ENCODE results near the gene DPY19L3.
"Not testable (repeated sequence)": the region's sequence is repeated elsewhere in the genome, so short reads cannot be mapped to it uniquely, and the experiment has no call there.

DPY19L3 gene

GRCh38 chr19:32442650-32443049 is 37.1 kb downstream of the DPY19L3 start:
- DNase-seq (ENCODE audit: low read depth), result no peak

DNA sequence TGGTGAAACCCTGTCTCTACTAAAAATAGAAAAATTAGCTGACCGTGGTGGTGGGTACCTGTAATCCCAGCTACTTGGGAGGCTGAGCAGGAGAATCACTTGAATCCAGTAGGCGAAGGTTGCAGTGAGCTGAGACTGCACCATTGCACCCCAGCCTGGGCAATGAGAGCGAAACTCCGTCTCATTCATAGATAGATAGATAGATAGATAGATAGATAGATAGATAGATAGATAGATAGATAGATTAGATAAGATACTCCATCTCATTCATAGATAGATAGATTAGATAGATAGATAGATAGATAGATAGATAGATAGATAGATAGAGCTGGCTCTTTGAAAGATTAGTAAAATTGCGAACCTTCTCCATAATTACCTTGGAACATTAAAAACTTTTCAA is 42.0 kb downstream of the DPY19L3 start:
- not testable (repeated sequence) for DNase-seq (ENCODE audit: low read depth)

DNA sequence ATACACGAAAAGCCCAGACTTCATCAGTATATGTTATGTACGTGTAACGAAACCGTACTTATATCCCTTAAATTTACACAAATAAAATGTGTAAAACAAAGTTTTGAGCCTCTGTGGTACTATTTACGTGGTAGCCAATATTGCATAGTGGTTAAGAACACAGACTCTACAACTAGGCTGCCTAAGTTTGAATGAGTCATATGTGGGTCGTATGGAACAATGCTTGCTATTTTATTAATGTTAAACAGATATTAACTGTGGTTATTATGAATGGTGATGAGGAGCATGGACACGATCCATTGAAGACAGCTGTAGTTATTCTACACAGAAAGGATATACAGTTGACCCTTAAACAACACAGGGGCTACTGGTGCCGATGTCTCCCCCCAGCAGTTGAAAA is 42.5 kb downstream of the DPY19L3 start:
- DNase-seq (ENCODE audit: low read depth), result no peak

- DNase-seq (ENCODE audit: low read depth), result no peak
Measured at GRCh38 chr19:32450217-32450616, 44.6 kb downstream of the DPY19L3 start.

DNA sequence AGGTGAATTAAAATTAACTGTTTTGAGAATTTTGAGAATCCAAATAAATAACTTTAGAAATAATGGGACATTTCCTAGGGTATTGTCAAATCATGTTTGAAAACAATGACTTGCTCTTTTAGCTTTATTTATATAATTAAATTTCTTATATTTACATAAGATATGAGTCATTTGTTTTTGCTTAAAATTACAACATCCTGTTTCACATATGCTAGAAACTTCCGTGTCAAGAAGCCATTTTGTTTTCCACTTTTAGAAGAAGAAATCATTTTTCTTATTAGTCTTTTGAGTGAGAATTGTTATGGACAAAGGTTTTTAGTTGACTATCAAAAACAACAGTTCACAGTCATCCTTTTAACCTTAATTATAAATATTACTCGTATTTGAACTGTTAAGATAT is 48.2 kb downstream of the DPY19L3 start:
- no peak for DNase-seq (ENCODE audit: low read depth)

GRCh38 chr19:32456406-32456805 is 50.8 kb downstream of the DPY19L3 start:
- no peak for DNase-seq (ENCODE audit: low read depth)

DNA sequence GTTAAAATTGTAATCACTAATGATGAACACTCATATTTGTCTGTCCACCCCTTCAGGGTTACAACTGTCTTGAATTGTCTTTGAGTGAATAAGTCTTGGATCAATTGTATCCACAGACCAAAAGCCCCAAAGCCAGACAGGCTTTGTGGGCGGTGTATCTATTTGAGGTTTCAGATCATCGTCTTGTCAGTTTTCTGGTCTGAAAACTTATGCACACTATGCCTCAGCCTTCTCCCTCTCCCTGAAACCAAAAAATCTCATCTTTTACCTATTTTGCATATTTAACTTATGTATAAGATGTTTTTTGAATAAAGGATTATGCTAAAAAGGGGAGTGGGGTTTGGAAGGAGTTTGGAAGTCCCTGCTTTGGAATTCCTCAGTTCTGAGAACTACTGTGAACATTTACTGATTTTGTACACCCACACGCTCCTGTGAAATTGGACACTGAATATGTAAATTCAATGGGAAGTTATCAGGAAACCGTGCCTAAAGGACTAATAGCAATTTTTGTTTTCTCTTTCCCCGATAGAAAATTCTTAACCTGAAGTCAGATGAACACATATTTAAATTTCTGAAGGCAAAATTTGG is 52.1 kb downstream of the DPY19L3 start:
- DNase-seq (ENCODE audit: low read depth), result no peak

DNA sequence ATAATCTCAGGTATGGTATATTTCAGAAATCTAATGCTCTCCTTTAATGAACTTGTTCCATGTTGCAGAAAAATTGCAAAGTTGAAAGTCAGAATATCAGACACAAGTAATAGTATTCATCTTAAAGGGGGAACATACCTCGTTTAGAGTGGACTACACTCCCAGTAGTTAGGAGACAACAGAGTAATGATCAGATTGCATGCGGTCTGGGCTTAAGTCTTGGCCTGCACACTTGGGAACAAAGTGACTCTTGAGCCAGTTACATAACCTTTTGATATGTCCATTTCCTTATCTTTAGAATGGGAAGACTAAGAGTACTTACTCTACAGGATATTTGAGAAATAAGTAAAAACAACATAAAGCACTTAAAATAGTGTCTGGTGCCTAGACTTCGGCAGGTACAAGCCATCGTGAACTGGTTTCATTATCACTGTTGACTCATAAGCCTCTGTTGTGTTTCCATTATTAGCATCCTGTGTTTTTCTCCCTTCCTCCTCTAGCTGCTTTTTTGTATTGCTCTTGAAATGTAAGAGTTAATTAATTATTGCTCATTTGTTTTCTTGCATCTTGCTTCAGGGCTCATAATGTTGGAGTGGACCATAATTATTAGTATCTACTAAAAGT is 53.0 kb downstream of the DPY19L3 start:
- DNase-seq (ENCODE audit: low read depth), result no peak

- DNase-seq (ENCODE audit: low read depth), result no peak
Measured at GRCh38 chr19:32459204-32459865, 53.8 kb downstream of the DPY19L3 start.

GRCh38 chr19:32460476-32460875 is 54.9 kb downstream of the DPY19L3 start:
- no peak for DNase-seq (ENCODE audit: low read depth)

DNA sequence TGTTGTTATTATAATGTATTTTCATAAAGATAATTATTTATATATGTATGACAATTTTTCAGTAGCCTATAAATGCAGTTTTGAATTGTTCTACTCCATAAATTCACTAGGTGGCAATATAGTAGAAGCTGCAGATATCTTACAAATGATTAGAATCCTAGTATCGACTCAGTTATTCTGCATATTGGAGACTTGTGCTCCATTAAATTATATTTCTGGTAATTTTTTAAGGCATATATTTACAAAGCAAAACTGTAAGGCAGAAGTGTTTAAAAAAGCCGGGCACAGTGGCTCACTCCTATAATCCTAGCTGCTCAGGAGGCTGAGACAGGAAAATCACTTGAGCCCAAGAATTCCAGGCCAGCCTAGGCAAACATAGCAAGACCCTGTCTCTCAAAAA is 58.7 kb downstream of the DPY19L3 start:
- no peak for DNase-seq (ENCODE audit: low read depth)

DNA sequence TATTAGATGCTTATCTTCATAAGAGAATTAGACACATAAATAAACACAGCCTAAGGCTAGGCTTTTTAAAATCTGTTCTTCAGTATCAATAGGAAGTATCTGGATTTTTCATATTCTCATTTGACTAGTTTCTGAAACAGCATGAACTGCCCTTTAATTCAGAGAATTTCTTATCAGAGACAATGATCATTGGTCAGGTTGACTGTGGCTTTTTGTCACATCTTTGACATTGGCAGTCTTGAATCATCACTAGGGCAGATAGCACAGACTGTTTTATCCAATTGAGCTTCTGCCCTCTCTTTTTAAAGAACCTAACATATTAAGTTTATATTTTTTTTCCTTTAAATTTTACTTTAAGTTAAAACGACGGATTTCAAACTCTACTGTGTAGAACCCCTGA is 59.6 kb downstream of the DPY19L3 start:
- no peak for DNase-seq (ENCODE audit: low read depth)

GRCh38 chr19:32469795-32470194 is 64.2 kb downstream of the DPY19L3 start:
- no peak for DNase-seq (ENCODE audit: low read depth)

DNA sequence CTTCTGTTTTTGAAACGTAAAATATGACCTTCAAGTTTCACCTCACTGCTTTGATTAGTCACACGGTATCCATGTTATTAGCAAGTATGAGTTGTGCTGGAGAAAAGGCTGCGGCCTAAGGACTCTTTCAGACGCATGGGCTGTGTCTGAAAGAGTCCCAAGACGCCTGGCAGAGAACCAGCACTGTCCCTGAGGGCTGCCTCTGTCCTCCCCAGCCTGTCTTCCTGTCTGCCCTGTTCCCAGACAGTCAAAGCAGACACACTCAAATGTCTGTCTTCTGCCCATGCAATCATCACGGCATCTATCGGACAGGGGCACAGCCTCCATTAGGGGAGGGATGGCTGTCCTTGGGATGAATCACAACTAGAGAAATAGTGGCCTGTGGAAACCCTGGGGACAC is 65.5 kb downstream of the DPY19L3 start:
- no peak for DNase-seq (ENCODE audit: low read depth)

- no peak for DNase-seq (ENCODE audit: low read depth)
Measured at GRCh38 chr19:32471811-32472210, 66.2 kb downstream of the DPY19L3 start.

GRCh38 chr19:32475141-32476031 is 69.8 kb downstream of the DPY19L3 start:
- DNase-seq (ENCODE audit: low read depth), result no peak

DNA sequence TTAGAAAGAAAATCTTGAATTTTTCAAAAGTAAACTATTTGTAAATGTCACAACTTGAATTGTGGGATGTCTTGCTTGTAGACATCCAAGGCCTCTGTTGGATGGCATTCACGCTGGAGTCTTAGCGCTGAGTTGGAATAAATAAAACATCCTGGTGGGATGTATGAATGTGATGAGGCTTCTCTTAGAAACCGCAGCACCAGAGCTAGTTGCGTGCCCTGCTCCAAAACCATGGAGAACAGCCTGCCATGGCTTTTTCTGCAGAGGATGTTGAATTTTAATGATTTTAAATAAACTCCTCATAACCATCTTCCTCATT is 70.4 kb downstream of the DPY19L3 start:
- DNase-seq (ENCODE audit: low read depth), result no peak

DNA sequence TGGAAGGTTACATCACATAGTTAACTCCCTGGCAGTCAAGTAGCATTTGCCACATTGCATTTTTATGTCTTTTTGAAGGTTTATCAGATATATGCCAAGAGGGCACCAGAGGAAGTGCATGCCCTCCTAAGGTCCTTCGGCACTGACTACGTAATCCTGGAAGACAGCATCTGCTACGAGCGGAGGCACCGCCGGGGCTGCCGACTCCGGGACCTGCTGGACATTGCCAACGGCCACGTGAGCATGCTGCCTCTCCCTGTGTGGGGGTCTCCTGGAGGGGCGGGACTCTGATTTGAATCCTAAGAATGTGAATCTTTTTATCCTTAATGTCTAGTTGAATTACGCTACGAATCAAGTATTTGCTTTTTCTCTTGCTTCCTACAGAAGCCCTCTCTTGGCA is 74.8 kb downstream of the DPY19L3 start:
- DNase-seq (ENCODE audit: low read depth), result no peak

GRCh38 chr19:32483574-32483973 is 78.0 kb downstream of the DPY19L3 start:
- no peak for DNase-seq (ENCODE audit: low read depth)

GRCh38 chr19:32489971-32490370 is 84.4 kb downstream of the DPY19L3 start:
- no peak for DNase-seq (ENCODE audit: low read depth)

DNA sequence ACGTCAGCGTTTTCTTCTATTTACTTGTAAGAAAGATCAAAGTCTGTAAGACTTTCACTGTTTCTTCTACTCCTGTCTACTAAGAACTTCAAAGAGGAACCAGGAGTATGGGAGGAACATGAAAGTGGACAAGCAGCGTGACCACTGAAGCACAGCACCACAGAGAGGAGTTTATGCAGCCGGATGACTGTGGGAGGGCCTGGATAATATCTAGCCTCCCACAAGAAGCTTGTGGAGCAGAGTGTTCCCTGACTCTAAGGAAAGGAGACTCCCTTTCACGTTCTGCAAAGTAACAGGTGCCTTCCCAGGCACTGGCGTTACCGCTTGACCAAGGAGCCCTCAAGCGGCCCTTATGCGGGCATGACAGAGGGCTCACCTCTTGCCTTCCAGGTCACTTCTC is 91.8 kb downstream of the DPY19L3 start:
- DNase-seq (ENCODE audit: low read depth), result no peak

- peak; percentile 1 for DNase-seq (ENCODE audit: low read depth)
Measured at GRCh38 chr19:32498648-32499200, 93.2 kb downstream of the DPY19L3 start.

DNA sequence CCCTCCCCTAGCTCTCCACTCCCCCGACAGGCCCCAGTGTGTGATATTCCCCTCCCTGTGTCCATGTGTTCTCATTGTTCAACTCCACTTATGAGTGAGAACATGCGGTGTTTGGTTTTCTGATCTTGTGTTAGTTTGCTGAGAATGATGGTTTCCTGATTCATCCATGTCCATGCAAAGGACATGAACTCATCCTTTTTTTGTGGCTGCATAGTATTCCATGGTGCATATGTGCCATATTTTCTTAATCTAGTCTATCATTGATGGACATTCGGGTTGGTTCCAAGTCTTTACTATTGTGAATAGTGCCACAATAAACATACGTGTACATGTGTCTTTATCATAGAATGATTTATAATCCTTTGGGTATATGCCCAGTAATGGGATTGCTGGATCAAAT is 106.9 kb downstream of the DPY19L3 start:
- DNase-seq (ENCODE audit: low read depth), result not testable (repeated sequence)
